Measurements from ENCODE around the gene TCERG1L.

Gene TCERG1L

DNA sequence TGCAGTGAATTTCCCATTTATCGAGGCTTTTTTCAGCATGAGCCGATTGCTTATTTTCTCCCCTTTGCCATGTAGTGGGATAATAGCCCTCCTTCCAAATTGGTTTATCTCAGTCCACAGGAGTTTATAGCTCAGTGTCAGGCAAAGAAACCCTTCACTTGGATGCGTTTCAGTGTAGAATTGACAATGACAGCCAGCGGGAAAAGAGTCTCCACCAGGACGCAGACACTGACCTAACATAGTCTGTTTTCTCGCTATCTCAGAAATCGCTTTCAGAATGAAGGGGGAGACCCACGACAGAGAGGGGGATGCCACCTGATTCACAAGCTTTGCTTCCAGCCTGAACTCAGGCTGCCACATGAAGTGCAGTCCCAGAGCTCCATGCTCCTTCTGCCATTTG lies 43.5 kb upstream of the TCERG1L start:
- no peak for TF ChIP-seq CTCF (IDR thresholded peaks at IDR 0.05)
- no peaks in the 10 kb centered on the region for H3K9me3 ChIP-seq (ENCODE audit: control insufficient read depth, low read length)

GRCh38 chr10:131354380-131354779 lies 42.9 kb upstream of the TCERG1L start:
- no peaks in the 10 kb centered on the region for H3K9me3 ChIP-seq (ENCODE audit: control insufficient read depth, low read length)
- no peak for TF ChIP-seq CTCF (IDR thresholded peaks at IDR 0.05)
- H3K79me2 ChIP-seq: no peaks in the 10 kb centered on the region
- H3K9ac ChIP-seq: no peak overlapping the region
- no peak overlapping the region for H3K4me2 ChIP-seq (ENCODE audit: low read length)
- no peak overlapping the region for H3K4me3 ChIP-seq (ENCODE audit: low read depth, low read length)
- no peaks in the 10 kb centered on the region for H3K4me1 ChIP-seq
- H3K36me3 ChIP-seq (ENCODE audit: control insufficient read depth, insufficient read depth, low read length): no peaks in the 10 kb centered on the region
- H3K27me3 ChIP-seq (ENCODE audit: control insufficient read depth, insufficient read depth, low read length): no peaks in the 10 kb centered on the region
- no peak overlapping the region for H2AFZ ChIP-seq
- H3K27ac ChIP-seq: no peak overlapping the region

More for the DNA sequence above, 43.5 kb upstream of the TCERG1L start:
- no peak overlapping the region for H3K4me3 ChIP-seq (ENCODE audit: low read depth, low read length)
- H3K36me3 ChIP-seq (ENCODE audit: control insufficient read depth, insufficient read depth, low read length): no peaks in the 10 kb centered on the region
- no peaks in the 10 kb centered on the region for H3K79me2 ChIP-seq
- no peaks in the 10 kb centered on the region for H3K4me1 ChIP-seq
- H3K27ac ChIP-seq: no peak overlapping the region
- H3K9ac ChIP-seq: no peak overlapping the region
- H3K4me2 ChIP-seq (ENCODE audit: low read length): no peak overlapping the region
- no peaks in the 10 kb centered on the region for H3K27me3 ChIP-seq (ENCODE audit: control insufficient read depth, insufficient read depth, low read length)
- H2AFZ ChIP-seq: no peak overlapping the region

DNA sequence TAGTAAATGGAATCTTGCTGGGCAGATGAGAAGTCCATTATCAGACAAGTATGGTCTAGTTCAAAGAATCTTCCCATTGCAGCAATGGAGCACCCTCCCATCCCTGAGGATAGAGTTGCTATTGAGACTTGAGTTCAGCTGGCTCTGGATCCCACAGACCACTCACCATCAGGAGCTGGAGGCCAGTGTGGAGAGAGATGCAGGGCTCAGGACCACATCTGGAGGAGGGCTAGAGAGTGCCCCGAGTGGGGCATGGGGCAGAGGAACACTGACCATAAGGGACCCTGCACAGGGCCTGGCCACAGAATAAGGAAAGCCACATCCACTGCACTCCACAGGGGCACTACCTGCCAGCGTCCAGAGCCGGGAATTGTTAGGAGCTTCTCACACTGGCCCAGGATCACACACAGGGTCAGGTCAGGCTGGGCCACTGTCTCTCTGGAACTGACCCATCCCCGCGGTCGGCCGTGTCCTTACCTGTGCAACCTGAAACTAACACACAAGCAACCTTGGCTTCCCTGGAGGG lies 41.3 kb upstream of the TCERG1L start:
- H3K4me2 ChIP-seq (ENCODE audit: low read length): no peak overlapping the region
- no peak overlapping the region for H3K4me3 ChIP-seq (ENCODE audit: low read depth, low read length)
- no peaks in the 10 kb centered on the region for H3K79me2 ChIP-seq
- no peak overlapping the region for H3K9ac ChIP-seq
- H3K36me3 ChIP-seq (ENCODE audit: control insufficient read depth, insufficient read depth, low read length): no peaks in the 10 kb centered on the region
- no peaks in the 10 kb centered on the region for H3K27me3 ChIP-seq (ENCODE audit: control insufficient read depth, insufficient read depth, low read length)
- no peaks in the 10 kb centered on the region for H3K9me3 ChIP-seq (ENCODE audit: control insufficient read depth, low read length)
- no peak for TF ChIP-seq CTCF (IDR thresholded peaks at IDR 0.05)
- H2AFZ ChIP-seq: no peak overlapping the region
- no peaks in the 10 kb centered on the region for H3K4me1 ChIP-seq
- H3K27ac ChIP-seq: no peak overlapping the region

DNA sequence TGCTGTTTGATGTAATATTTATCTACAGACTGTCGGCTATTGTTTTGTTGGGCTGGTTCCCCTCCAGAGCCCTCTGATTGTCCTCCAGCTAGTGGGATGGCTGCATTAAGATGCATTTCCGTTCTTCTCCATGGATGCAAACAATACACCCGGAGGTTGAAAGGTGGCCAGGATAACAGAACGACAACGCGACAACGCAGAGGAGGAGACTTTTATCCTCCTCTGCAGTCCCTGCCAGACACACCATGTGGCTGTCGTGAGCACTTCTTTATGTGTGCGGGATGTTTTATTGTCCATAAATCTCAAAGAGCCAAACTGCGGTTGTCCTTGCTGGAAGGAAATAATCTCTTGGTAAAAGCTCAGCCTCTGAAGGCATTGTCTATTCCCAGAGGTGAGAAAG lies 39.1 kb upstream of the TCERG1L start:
- no peak for TF ChIP-seq CTCF (IDR thresholded peaks at IDR 0.05)
- Histone ChIP-seq H3K4me2 (ENCODE audit: low read length) (no peak overlapping the region), H3K27ac (no peak overlapping the region), H3K4me1 (no peaks in the 10 kb centered on the region), H3K4me3 (ENCODE audit: low read depth, low read length) (no peak overlapping the region), H3K36me3 (ENCODE audit: control insufficient read depth, insufficient read depth, low read length) (no peaks in the 10 kb centered on the region), H3K9ac (no peak overlapping the region), H3K9me3 (ENCODE audit: control insufficient read depth, low read length) (no peaks in the 10 kb centered on the region), H3K79me2 (no peaks in the 10 kb centered on the region), H3K27me3 (ENCODE audit: control insufficient read depth, insufficient read depth, low read length) (no peaks in the 10 kb centered on the region), H2AFZ (no peak overlapping the region)

- no peak overlapping the region for H3K9ac ChIP-seq
- no peak overlapping the region for H3K4me3 ChIP-seq (ENCODE audit: low read depth, low read length)
- H3K27ac ChIP-seq: no peak overlapping the region
- no peak overlapping the region for H3K4me2 ChIP-seq (ENCODE audit: low read length)
- H3K27me3 ChIP-seq (ENCODE audit: control insufficient read depth, insufficient read depth, low read length): no peaks in the 10 kb centered on the region
- TF ChIP-seq CTCF (IDR thresholded peaks at IDR 0.05): no peak
- no peaks in the 10 kb centered on the region for H3K79me2 ChIP-seq
- H3K4me1 ChIP-seq: no peaks in the 10 kb centered on the region
- H3K9me3 ChIP-seq (ENCODE audit: control insufficient read depth, low read length): no peaks in the 10 kb centered on the region
- H3K36me3 ChIP-seq (ENCODE audit: control insufficient read depth, insufficient read depth, low read length): no peaks in the 10 kb centered on the region
- no peak overlapping the region for H2AFZ ChIP-seq
Observed at GRCh38 chr10:131350245-131350644, 38.7 kb upstream of the TCERG1L start.
